BE2C (cell line): ENCODE measurements around the gene FCAMR.

Experiments used
- DNase-seq: peaks from one replicate; pipeline ENCODE4 v3.0.0-alpha.2; 2020
- H3K27me3 ChIP-seq: fragments of 250-450 bp; sonication (Bioruptor Pico); 2 replicates; pipeline ENCODE4 v1.5.1; 2020; ENCODE audit warnings: mild to moderate bottlenecking
- H3K36me3 ChIP-seq: fragments of 250-450 bp; sonication (Bioruptor Pico); 2 replicates; pipeline ENCODE4 v1.5.1; 2020; ENCODE audit warnings: mild to moderate bottlenecking
- H3K4me1 ChIP-seq: fragments of 250-450 bp; sonication (Bioruptor Pico); 2 replicates; pipeline ENCODE4 v1.5.1; 2020
- H3K4me3 ChIP-seq: 2 replicates; pipeline ENCODE4 v1.5.1; 2011; ENCODE audit warnings: low read depth, low read length
- H3K9me3 ChIP-seq: fragments of 250-450 bp; sonication (Bioruptor Pico); 2 replicates; pipeline ENCODE4 v1.5.1; 2020
- TF ChIP-seq, protein P1 (sequence below): IDR thresholded peaks from 2 replicates; pipeline ENCODE4 v1.5.1; 2012; ENCODE audit warnings: mild to moderate bottlenecking, low read depth, low read length

FCAMR gene

DNA sequence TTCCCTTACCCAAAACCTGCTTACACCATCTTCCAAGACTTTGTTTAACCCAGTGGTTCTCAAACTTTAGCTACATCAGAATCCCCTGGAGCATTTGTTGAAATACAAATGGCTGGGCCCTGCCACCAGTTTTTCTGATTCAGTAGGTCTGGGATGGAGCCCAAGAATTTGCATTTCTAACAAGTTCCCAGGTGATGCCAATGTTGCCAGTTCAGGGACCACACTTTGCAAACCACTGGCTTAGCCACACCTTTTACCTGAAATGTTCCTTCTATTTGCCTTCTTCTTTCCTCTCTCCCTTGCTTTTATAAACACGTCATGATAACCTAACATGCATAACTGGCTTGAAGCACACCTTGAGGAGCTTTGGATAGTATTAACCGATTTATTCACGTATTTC is 16.1 kb upstream of the FCAMR start:
- TF ChIP-seq, protein P1, sequence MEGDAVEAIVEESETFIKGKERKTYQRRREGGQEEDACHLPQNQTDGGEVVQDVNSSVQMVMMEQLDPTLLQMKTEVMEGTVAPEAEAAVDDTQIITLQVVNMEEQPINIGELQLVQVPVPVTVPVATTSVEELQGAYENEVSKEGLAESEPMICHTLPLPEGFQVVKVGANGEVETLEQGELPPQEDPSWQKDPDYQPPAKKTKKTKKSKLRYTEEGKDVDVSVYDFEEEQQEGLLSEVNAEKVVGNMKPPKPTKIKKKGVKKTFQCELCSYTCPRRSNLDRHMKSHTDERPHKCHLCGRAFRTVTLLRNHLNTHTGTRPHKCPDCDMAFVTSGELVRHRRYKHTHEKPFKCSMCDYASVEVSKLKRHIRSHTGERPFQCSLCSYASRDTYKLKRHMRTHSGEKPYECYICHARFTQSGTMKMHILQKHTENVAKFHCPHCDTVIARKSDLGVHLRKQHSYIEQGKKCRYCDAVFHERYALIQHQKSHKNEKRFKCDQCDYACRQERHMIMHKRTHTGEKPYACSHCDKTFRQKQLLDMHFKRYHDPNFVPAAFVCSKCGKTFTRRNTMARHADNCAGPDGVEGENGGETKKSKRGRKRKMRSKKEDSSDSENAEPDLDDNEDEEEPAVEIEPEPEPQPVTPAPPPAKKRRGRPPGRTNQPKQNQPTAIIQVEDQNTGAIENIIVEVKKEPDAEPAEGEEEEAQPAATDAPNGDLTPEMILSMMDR, result no peak
- no peaks in the 10 kb centered on the region for H3K36me3 ChIP-seq
- H3K4me3 ChIP-seq, result no peak overlapping the region
- no peak for DNase-seq
- no peaks in the 10 kb centered on the region for H3K4me1 ChIP-seq
- peaks cover 74% of the 10 kb centered on the region for H3K27me3 ChIP-seq
- H3K9me3 ChIP-seq, result no peaks in the 10 kb centered on the region

DNA sequence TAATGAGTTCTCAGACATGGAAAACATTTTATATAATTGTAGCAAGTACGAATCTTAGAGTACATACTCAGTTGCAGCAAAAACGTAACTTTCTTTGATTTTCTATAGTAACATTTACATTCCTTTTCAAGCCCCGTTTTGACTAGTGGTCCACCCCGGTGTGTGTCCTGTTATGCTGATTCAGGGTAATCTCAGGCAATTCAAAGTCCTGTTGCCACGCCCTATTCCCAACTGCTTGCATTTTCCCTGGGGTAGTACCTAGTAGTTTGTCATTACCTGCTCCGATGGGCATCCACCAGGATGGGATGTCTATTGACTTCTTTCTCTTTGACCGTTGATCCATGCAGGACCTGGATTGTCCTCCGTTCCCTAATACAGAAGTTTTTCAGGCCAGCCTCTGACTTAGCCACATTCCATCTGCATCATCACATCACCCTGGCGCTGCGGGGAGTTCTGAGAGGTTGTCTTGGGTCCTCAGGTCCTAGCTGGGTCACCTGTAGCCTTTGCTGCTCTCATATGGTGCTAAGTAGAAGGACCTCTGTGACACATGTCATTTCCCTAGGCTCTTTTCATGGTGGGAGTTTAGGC is 15.0 kb upstream of the FCAMR start:
- TF ChIP-seq, protein P1, result no peak
- no peaks in the 10 kb centered on the region for H3K9me3 ChIP-seq
- DNase-seq, result no peak
- H3K27me3 ChIP-seq, result peaks cover 65% of the 10 kb centered on the region
- H3K36me3 ChIP-seq, result no peaks in the 10 kb centered on the region
- H3K4me3 ChIP-seq, result no peak overlapping the region
- H3K4me1 ChIP-seq, result no peaks in the 10 kb centered on the region

DNA sequence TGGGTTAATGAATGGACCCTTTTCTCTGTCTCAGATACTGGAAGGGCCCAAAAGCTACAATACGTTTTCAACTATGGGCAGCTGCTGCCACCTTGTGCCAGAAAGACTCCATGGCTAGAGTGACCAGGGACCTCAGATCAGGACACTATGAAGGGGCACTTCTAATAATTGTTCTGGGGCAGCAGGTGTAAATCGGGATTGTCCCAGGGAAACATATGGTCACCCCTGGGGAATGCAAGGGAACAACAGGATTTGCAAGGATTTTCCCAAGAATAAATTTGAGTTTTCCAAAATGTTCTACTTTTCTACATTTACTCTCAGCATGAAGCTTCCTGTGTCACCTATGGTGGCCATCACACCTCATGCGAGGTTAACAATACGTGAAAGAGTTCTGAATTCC is 12.0 kb upstream of the FCAMR start:
- H3K9me3 ChIP-seq, result no peaks in the 10 kb centered on the region
- no peaks in the 10 kb centered on the region for H3K4me1 ChIP-seq
- no peak overlapping the region for H3K4me3 ChIP-seq
- DNase-seq, result peak; percentile 46
- peaks cover 60% of the 10 kb centered on the region for H3K27me3 ChIP-seq
- TF ChIP-seq, protein P1, result peak; percentile 79
- no peaks in the 10 kb centered on the region for H3K36me3 ChIP-seq

DNA sequence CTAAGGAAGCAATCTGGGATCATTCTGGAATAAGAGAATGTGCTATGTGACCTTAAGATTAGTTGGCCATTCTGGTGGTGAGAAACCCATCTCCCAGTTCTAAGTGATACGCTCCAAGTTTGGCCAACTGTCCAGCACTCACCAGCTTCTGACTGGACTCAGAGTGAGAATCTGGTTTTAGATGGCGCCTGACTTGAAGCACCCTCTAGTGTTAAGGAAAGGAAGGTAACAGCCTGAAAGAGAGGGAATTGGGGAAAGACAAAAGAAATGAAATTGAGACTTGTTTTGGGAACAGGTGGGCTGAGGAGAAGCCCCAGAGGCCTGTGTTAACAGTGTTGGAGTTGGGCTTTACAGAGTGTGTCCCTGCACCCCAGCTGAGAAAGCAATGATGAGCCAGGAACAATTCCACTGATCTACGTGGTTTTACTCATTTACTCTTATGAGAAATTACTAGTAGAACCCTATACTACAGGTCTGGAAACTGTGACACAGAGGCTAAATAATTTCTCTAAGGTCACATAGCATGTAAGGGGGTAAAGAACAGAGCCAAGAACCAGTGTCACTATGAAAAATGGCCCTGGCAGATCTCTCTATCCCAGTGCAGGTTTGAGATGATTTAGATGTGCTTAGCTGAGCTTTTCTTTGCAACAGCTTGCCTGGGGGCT is 9.3 kb upstream of the FCAMR start:
- H3K36me3 ChIP-seq, result no peaks in the 10 kb centered on the region
- H3K4me3 ChIP-seq, result no peak overlapping the region
- H3K4me1 ChIP-seq, result no peaks in the 10 kb centered on the region
- peaks cover 34% of the 10 kb centered on the region for H3K27me3 ChIP-seq
- DNase-seq, result no peak
- TF ChIP-seq, protein P1, result peak; percentile 69
- H3K9me3 ChIP-seq, result no peaks in the 10 kb centered on the region

DNA sequence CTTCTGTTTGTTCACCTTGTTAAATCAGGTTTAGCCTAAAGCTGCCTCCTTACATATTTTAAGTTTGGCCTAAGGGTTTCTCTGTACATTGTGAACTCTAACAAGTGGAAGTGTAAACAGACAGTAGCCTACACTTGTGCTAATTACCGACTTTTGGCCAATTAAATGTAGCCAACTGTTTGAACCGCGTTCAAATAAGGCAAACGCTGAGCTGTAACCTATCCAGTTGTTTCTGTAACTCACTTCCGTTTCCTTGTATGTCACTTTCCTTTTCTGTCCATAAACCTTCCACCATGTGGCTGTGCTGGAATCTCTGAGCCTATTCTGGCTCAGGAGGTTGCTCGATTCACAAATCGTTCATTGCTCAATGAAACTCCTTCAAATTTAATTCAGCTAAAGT is 8.0 kb upstream of the FCAMR start:
- DNase-seq, result no peak
- Histone ChIP-seq H3K4me1 (no peaks in the 10 kb centered on the region), H3K27me3 (peaks cover 27% of the 10 kb centered on the region), H3K36me3 (no peaks in the 10 kb centered on the region), H3K4me3 (no peak overlapping the region), H3K9me3 (no peaks in the 10 kb centered on the region)
- TF ChIP-seq, protein P1, result no peak

DNA sequence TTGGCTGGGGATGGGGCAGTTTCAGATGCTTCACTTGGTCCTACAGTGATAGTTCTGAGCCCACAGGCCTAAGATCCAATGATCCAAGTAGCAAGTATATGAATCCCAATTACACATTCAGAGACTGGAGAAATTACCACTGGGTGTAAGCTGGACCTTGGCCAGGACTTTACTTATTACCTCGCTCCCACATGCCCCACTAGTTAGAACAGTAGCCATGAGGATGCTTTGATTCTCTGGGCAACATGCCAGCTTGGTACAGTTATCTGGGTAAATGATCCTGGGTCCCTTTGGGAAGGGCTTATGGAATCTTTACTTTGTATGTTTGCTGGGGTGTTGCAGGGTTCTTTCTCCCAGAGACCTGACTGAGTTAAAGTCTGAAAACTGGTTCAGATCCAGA is 5.0 kb upstream of the FCAMR start:
- DNase-seq, result peak; percentile 46
- Histone ChIP-seq H3K9me3 (no peaks in the 10 kb centered on the region), H3K27me3 (peaks cover 29% of the 10 kb centered on the region), H3K4me1 (no peaks in the 10 kb centered on the region), H3K4me3 (no peak overlapping the region), H3K36me3 (no peaks in the 10 kb centered on the region)
- TF ChIP-seq, protein P1, result no peak
